ENCODE data around the gene IQSEC1. TPM values are rescaled to one million over a fixed set of nuclear protein-coding genes. Genes with fewer than 3 reads are reported as not detected.

Gene IQSEC1
- total RNA-seq, 1 donor = 22.1 TPM

GRCh38 chr3:13112521-13113345 lies 39.5 kb upstream of the IQSEC1 start:
- no peak overlapping the region for H3K4me3 ChIP-seq (ENCODE audit: insufficient read depth, low read length)
- H3K4me2 ChIP-seq (ENCODE audit: insufficient read depth, low read length) = no peak overlapping the region
- H4K20me1 ChIP-seq (ENCODE audit: insufficient read depth, low read length) = no peaks in the 10 kb centered on the region
- no peak overlapping the region for H3K27ac ChIP-seq (ENCODE audit: low read depth, low read length)
- no peaks in the 10 kb centered on the region for H3K27me3 ChIP-seq (ENCODE audit: insufficient read depth, low read length)
- no peaks in the 10 kb centered on the region for H3K79me2 ChIP-seq (ENCODE audit: insufficient read depth, low read length)
- H3K4me1 ChIP-seq (ENCODE audit: insufficient read depth, low read length) = no peaks in the 10 kb centered on the region
- peak; percentile 81 for DNase-seq (ENCODE audit: insufficient read length, low spot score, missing footprints)
- no peaks in the 10 kb centered on the region for H3K9me3 ChIP-seq (ENCODE audit: low read depth, low read length)
- H3K36me3 ChIP-seq (ENCODE audit: insufficient read depth, low read length) = no peaks in the 10 kb centered on the region
- H2AFZ ChIP-seq (ENCODE audit: low read length) = no peak overlapping the region
- TF ChIP-seq, protein P1, sequence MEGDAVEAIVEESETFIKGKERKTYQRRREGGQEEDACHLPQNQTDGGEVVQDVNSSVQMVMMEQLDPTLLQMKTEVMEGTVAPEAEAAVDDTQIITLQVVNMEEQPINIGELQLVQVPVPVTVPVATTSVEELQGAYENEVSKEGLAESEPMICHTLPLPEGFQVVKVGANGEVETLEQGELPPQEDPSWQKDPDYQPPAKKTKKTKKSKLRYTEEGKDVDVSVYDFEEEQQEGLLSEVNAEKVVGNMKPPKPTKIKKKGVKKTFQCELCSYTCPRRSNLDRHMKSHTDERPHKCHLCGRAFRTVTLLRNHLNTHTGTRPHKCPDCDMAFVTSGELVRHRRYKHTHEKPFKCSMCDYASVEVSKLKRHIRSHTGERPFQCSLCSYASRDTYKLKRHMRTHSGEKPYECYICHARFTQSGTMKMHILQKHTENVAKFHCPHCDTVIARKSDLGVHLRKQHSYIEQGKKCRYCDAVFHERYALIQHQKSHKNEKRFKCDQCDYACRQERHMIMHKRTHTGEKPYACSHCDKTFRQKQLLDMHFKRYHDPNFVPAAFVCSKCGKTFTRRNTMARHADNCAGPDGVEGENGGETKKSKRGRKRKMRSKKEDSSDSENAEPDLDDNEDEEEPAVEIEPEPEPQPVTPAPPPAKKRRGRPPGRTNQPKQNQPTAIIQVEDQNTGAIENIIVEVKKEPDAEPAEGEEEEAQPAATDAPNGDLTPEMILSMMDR (IDR thresholded peaks at IDR 0.05; ENCODE audit: extremely low read depth, low read depth, low read length) = no peak

DNA sequence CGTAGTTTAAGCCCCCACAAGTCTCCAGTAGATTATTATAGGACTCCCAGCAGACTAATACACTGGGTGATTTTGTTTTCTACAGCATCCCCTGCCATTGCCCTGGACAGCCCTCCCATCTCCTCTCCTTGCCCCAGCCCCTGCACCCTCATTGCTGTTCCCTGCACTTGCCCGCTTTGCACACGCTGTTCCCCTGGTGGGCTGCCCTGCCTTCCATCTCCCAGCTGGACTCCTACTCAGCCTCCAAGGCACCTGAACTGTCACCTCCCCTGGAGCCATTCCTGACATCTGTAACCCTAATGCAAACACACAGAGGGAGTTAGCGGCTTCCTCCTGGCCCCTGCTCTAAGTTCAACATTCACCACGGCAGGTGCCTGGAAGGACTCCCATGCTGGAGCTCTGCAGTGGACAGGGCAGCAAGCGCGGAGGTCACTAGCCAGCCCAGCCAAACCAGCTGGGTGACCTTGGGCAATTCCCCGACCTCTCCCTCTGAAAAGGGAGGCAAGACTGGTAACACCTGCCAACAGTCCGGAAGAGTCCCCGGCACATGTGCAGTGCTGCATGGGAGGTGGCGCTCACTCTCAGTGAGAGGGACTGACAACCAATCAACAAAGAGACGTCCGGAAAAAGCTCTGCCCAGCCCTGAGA lies 38.8 kb upstream of the IQSEC1 start:
- DNase-seq (ENCODE audit: insufficient read length, low spot score, missing footprints) = peak; percentile 42
- Histone ChIP-seq H3K4me1 (ENCODE audit: insufficient read depth, low read length) (peaks cover 3% of the 10 kb centered on the region), H3K4me3 (ENCODE audit: insufficient read depth, low read length) (no peak overlapping the region), H4K20me1 (ENCODE audit: insufficient read depth, low read length) (no peaks in the 10 kb centered on the region), H3K9me3 (ENCODE audit: low read depth, low read length) (no peaks in the 10 kb centered on the region), H2AFZ (ENCODE audit: low read length) (no peak overlapping the region), H3K4me2 (ENCODE audit: insufficient read depth, low read length) (no peak overlapping the region), H3K27ac (ENCODE audit: low read depth, low read length) (no peak overlapping the region), H3K79me2 (ENCODE audit: insufficient read depth, low read length) (no peaks in the 10 kb centered on the region), H3K36me3 (ENCODE audit: insufficient read depth, low read length) (no peaks in the 10 kb centered on the region), H3K27me3 (ENCODE audit: insufficient read depth, low read length) (no peaks in the 10 kb centered on the region)
- TF ChIP-seq, protein P1 (IDR thresholded peaks at IDR 0.05; ENCODE audit: extremely low read depth, low read depth, low read length) = no peak

GRCh38 chr3:13111173-13111872 lies 38.1 kb upstream of the IQSEC1 start:
- Histone ChIP-seq H3K4me2 (ENCODE audit: insufficient read depth, low read length) (no peak overlapping the region), H2AFZ (ENCODE audit: low read length) (no peak overlapping the region), H3K4me1 (ENCODE audit: insufficient read depth, low read length) (peaks cover 10% of the 10 kb centered on the region), H4K20me1 (ENCODE audit: insufficient read depth, low read length) (no peaks in the 10 kb centered on the region), H3K79me2 (ENCODE audit: insufficient read depth, low read length) (no peaks in the 10 kb centered on the region), H3K9me3 (ENCODE audit: low read depth, low read length) (no peaks in the 10 kb centered on the region), H3K27me3 (ENCODE audit: insufficient read depth, low read length) (no peaks in the 10 kb centered on the region), H3K36me3 (ENCODE audit: insufficient read depth, low read length) (no peaks in the 10 kb centered on the region), H3K27ac (ENCODE audit: low read depth, low read length) (no peak overlapping the region), H3K4me3 (ENCODE audit: insufficient read depth, low read length) (no peak overlapping the region)
- TF ChIP-seq, protein P1 (IDR thresholded peaks at IDR 0.05; ENCODE audit: extremely low read depth, low read depth, low read length) = no peak
- peak; percentile 63 for DNase-seq (ENCODE audit: insufficient read length, low spot score, missing footprints)
